Astrocyte of the spinal cord (primary cell): ENCODE measurements around the gene UBN1.

Source experiments
- DNase-seq: peaks from one replicate; pipeline ENCODE4 v3.0.0; 2011; ENCODE audit warnings: low read depth, low spot score
- H3K4me3 ChIP-seq: 2 replicates; pipeline ENCODE4 v1.5.1; 2011; ENCODE audit warnings: low read depth, mild to moderate bottlenecking, low read length, moderate library complexity
- CTCF ChIP-seq: IDR thresholded peaks from 2 replicates; pipeline ENCODE4 v1.5.1; 2012; ENCODE audit warnings: low read depth, mild to moderate bottlenecking, low read length, inconsistent platforms
- in situ Hi-C: cut with HindIII; loops from 2 replicates; pipeline ENCODE4 v1.10.0; 2017; ENCODE audit warnings: low sequenced_read_pairs

The UBN1 gene

GRCh38 chr16:4814542-4815173 is 32.6 kb upstream of the UBN1 start:
- no peak overlapping the region for H3K4me3 ChIP-seq
- TF ChIP-seq CTCF, result no peak
- in situ Hi-C loops, result no loop called here
- DNase-seq, result no peak

GRCh38 chr16:4820652-4821051 is 26.6 kb upstream of the UBN1 start:
- DNase-seq, result no peak
- TF ChIP-seq CTCF, result no peak
- H3K4me3 ChIP-seq, result no peak overlapping the region
- in situ Hi-C loops, result no loop called here

GRCh38 chr16:4825196-4825595 is 22.1 kb upstream of the UBN1 start:
- no peak for DNase-seq
- no peak for TF ChIP-seq CTCF
- in situ Hi-C loops, result no loop called here
- no peak overlapping the region for H3K4me3 ChIP-seq

GRCh38 chr16:4826526-4826925 is 20.8 kb upstream of the UBN1 start:
- no peak for DNase-seq

GRCh38 chr16:4826980-4827379 is 20.3 kb upstream of the UBN1 start:
- TF ChIP-seq CTCF, result no peak
- no peak overlapping the region for H3K4me3 ChIP-seq
- in situ Hi-C loops, result no loop called here
- DNase-seq, result no peak

More at GRCh38 chr16:4826526-4826925, 20.8 kb upstream of the UBN1 start:
- in situ Hi-C loops, result no loop called here
- no peak overlapping the region for H3K4me3 ChIP-seq
- TF ChIP-seq CTCF, result no peak

GRCh38 chr16:4828567-4829321 is 18.5 kb upstream of the UBN1 start:
- in situ Hi-C loops, result no loop called here
- no peak overlapping the region for H3K4me3 ChIP-seq
- DNase-seq, result no peak
- TF ChIP-seq CTCF, result no peak
